ENCODE data around the gene FAM171A1.
A peak's percentile ranks its signal among the peaks of the same experiment; 100 is the strongest.

FAM171A1 gene

DNA sequence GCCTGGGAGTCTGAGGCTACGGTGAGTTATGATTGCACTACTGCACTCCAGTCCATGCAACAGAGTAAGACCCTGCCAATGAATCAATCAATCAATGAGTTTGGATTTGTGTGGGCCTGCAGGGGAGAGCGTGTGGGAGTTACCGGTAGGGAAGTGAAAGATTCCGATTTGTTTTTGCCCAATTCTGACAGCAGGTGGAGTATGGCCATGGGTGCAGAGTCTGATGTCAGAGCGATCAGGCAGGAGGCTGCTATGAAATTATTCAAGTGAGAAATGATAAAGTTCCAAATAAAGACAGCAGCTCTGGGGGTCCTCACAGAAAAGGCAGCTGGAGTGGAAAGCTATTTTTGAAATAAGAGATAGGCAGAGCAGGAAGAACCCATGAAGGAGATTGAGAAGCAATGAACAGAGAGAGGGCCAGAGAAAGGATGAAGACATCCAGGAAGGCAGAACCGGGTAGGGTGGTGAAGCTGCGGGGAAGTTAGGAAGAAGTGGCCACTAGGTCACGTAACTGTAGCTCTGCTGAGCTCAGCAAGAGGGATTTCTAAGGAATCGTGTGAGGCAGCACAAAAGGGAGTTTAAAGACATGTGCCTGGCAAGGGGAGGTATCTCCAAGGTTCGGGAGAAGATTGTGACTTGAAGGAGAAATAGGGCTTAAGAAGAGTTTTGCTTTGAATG lies 108.9 kb downstream of the FAM171A1 start:
- peaks cover 17% of the 10 kb centered on the region for H3K4me1 ChIP-seq (ENCODE audit: control insufficient read depth, insufficient read depth, low read length)
- H3K9me3 ChIP-seq (ENCODE audit: control insufficient read depth, low read length) = no peaks in the 10 kb centered on the region
- no peaks in the 10 kb centered on the region for H3K27me3 ChIP-seq (ENCODE audit: control insufficient read depth, insufficient read depth, low read length)
- no peak overlapping the region for H3K9ac ChIP-seq (ENCODE audit: low read length)
- no peaks in the 10 kb centered on the region for H3K36me3 ChIP-seq (ENCODE audit: control insufficient read depth, insufficient read depth, low read length)
- no peak overlapping the region for H3K4me3 ChIP-seq (ENCODE audit: low read length)

DNA sequence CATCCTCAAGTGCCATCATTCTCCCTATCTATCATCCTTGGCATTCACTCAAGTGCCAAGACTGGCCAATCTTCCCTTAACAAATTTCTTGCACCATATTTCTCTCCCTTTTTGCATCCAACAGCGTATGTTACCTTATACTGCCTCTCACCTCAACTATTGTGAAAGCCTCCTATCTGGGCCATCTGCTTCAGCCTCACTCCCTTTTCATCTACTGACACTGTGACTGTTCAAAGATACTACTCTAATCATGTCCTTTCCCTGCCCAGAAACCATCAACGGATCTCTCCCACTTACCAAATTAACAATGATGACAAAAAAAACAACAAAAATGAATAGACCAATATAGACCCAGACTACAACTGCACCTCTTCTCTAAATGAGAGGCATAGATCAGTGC lies 112.0 kb downstream of the FAM171A1 start:
- Histone ChIP-seq H3K9ac (ENCODE audit: low read length) (no peak overlapping the region), H3K27me3 (ENCODE audit: control insufficient read depth, insufficient read depth, low read length) (no peaks in the 10 kb centered on the region), H3K36me3 (ENCODE audit: control insufficient read depth, insufficient read depth, low read length) (no peaks in the 10 kb centered on the region), H3K4me1 (ENCODE audit: control insufficient read depth, insufficient read depth, low read length) (peaks cover 10% of the 10 kb centered on the region), H3K4me3 (ENCODE audit: low read length) (no peak overlapping the region), H3K9me3 (ENCODE audit: control insufficient read depth, low read length) (no peaks in the 10 kb centered on the region)

GRCh38 chr10:15258255-15258654 lies 112.8 kb downstream of the FAM171A1 start:
- no peak overlapping the region for H3K9ac ChIP-seq (ENCODE audit: low read length)

DNA sequence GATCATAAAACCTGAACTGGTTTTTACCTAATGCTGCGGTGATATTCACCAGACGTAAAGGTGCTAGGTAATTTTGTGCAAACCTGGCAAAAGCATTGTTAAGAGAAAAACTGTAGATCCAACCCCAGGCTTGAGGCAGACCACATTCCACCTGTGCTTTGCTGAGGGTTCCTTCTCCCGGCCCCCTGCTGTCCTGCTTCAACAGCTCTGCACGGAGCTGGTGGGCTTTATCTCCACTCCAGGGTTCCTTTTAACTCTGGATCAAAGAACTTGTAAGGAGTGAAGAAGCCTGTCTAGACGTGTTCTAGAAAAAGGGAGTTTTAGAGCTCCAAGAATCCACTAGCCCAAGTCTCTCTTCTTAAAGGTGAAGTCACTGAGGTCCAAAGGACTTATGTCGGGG lies 115.1 kb downstream of the FAM171A1 start:
- Histone ChIP-seq H3K4me1 (ENCODE audit: control insufficient read depth, insufficient read depth, low read length) (peaks cover 8% of the 10 kb centered on the region), H3K4me3 (ENCODE audit: low read length) (no peak overlapping the region), H3K9ac (ENCODE audit: low read length) (no peak overlapping the region), H3K36me3 (ENCODE audit: control insufficient read depth, insufficient read depth, low read length) (no peaks in the 10 kb centered on the region), H3K9me3 (ENCODE audit: control insufficient read depth, low read length) (no peaks in the 10 kb centered on the region), H3K27me3 (ENCODE audit: control insufficient read depth, insufficient read depth, low read length) (no peaks in the 10 kb centered on the region)

More at GRCh38 chr10:15258255-15258654, 112.8 kb downstream of the FAM171A1 start:
- Histone ChIP-seq H3K27me3 (ENCODE audit: control insufficient read depth, insufficient read depth, low read length) (no peaks in the 10 kb centered on the region), H3K4me3 (ENCODE audit: low read length) (no peak overlapping the region), H3K4me1 (ENCODE audit: control insufficient read depth, insufficient read depth, low read length) (peaks cover 14% of the 10 kb centered on the region), H3K36me3 (ENCODE audit: control insufficient read depth, insufficient read depth, low read length) (no peaks in the 10 kb centered on the region), H3K9me3 (ENCODE audit: control insufficient read depth, low read length) (no peaks in the 10 kb centered on the region)

GRCh38 chr10:15254808-15255648 lies 116.1 kb downstream of the FAM171A1 start:
- no peaks in the 10 kb centered on the region for H3K36me3 ChIP-seq (ENCODE audit: control insufficient read depth, insufficient read depth, low read length)
- no peaks in the 10 kb centered on the region for H3K27me3 ChIP-seq (ENCODE audit: control insufficient read depth, insufficient read depth, low read length)
- no peaks in the 10 kb centered on the region for H3K9me3 ChIP-seq (ENCODE audit: control insufficient read depth, low read length)
- H3K9ac ChIP-seq (ENCODE audit: low read length) = peak overlapping the region; percentile 74
- peak overlapping the region; percentile 84 for H3K4me3 ChIP-seq (ENCODE audit: low read length)
- peaks cover 8% of the 10 kb centered on the region for H3K4me1 ChIP-seq (ENCODE audit: control insufficient read depth, insufficient read depth, low read length)

DNA sequence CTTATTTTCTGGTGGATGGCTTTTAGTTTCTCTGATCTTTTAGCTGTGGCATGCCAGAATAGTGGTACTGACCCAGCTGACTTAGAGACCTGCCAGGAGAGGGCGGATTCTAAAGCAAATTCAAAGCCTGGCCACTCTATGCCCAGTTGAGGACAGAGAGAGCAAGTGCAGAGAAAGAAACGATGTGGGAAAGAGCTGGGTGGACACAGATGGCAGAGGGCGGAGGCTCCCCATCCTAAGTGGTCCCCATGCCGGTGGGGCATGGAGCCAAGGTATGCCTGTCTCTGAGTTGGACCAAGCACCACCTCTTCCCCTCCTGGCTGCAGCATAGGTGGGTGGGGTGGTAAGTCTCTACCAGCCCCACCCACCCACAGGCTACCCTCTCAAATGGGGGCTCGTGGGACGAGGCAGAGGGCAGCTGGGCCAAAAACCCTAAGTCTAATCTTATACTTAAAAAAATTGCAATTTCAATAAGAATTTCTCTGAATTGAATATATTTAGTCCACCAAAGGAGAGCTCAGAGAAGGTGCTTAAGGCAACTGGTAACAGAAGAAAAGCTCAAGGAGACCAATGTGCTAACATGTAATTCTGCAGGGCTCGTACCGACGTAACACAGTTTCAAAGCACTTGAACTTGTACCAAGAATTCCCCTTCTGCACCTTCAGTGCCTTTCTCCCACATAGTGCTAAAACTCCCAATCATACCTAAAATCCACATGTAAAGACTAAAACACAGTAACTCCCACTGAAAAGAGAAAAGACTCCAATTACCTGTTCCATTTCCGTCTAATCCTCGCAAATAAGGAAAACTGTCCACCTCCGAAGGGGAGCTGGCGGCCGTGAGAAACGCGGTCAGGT lies 116.9 kb downstream of the FAM171A1 start:
- no peaks in the 10 kb centered on the region for H3K9me3 ChIP-seq (ENCODE audit: control insufficient read depth, low read length)
- peaks cover 8% of the 10 kb centered on the region for H3K4me1 ChIP-seq (ENCODE audit: control insufficient read depth, insufficient read depth, low read length)
- H3K27me3 ChIP-seq (ENCODE audit: control insufficient read depth, insufficient read depth, low read length) = no peaks in the 10 kb centered on the region
- H3K4me3 ChIP-seq (ENCODE audit: low read length) = peak overlapping the region; percentile 84
- no peaks in the 10 kb centered on the region for H3K36me3 ChIP-seq (ENCODE audit: control insufficient read depth, insufficient read depth, low read length)
- peak overlapping the region; percentile 74 for H3K9ac ChIP-seq (ENCODE audit: low read length)

DNA sequence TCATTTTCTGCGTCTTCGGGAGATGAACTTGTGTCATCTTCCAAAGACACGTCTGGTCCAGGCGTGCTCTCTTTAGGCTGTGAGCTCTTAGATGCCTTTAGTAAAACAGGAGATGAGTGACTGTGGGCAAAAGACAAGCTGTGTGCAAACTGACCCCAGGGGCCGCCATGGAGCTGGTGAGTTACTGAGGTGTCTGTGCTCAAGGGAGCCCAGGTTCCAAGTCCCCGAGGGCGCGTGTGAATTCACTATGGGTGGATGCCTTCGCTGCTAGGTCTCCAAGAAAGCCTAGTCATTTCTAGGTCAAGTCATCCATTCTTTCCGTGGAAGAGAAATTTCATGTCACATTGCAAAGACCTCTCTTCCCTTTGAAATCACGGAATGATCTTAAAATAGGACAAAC lies 118.7 kb downstream of the FAM171A1 start:
- peaks cover 8% of the 10 kb centered on the region for H3K4me1 ChIP-seq (ENCODE audit: control insufficient read depth, insufficient read depth, low read length)
- H3K36me3 ChIP-seq (ENCODE audit: control insufficient read depth, insufficient read depth, low read length) = no peaks in the 10 kb centered on the region
- H3K9me3 ChIP-seq (ENCODE audit: control insufficient read depth, low read length) = no peaks in the 10 kb centered on the region
- H3K4me3 ChIP-seq (ENCODE audit: low read length) = no peak overlapping the region
- no peaks in the 10 kb centered on the region for H3K27me3 ChIP-seq (ENCODE audit: control insufficient read depth, insufficient read depth, low read length)
- H3K9ac ChIP-seq (ENCODE audit: low read length) = no peak overlapping the region

- no peak overlapping the region for H3K9ac ChIP-seq (ENCODE audit: low read length)
- peaks cover 8% of the 10 kb centered on the region for H3K4me1 ChIP-seq (ENCODE audit: control insufficient read depth, insufficient read depth, low read length)
- no peaks in the 10 kb centered on the region for H3K27me3 ChIP-seq (ENCODE audit: control insufficient read depth, insufficient read depth, low read length)
- no peaks in the 10 kb centered on the region for H3K36me3 ChIP-seq (ENCODE audit: control insufficient read depth, insufficient read depth, low read length)
- H3K4me3 ChIP-seq (ENCODE audit: low read length) = no peak overlapping the region
- no peaks in the 10 kb centered on the region for H3K9me3 ChIP-seq (ENCODE audit: control insufficient read depth, low read length)
Measured at GRCh38 chr10:15251791-15252380, 119.2 kb downstream of the FAM171A1 start.

DNA sequence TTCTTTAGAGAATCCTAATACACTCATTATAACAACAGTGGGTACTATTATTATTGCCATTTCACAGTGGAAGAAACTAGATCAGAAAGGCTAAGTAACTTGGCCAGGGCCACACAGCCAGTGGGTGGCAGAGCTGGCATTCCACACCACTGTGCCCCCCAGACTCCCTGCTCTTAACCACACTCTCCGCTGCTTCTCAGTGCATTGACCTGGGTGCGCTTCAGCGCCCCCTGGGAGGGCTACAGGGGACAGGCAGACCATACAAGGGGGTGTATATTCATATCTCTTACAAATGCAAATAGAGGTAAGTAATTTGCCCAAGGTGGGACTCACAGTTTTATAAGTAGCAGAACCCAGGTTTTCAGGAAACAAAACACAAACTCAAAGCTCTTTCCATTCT lies 125.6 kb downstream of the FAM171A1 start:
- no peaks in the 10 kb centered on the region for H3K4me1 ChIP-seq (ENCODE audit: control insufficient read depth, insufficient read depth, low read length)
- H3K9me3 ChIP-seq (ENCODE audit: control insufficient read depth, low read length) = no peaks in the 10 kb centered on the region
- H3K9ac ChIP-seq (ENCODE audit: low read length) = no peak overlapping the region
- H3K27me3 ChIP-seq (ENCODE audit: control insufficient read depth, insufficient read depth, low read length) = no peaks in the 10 kb centered on the region
- no peaks in the 10 kb centered on the region for H3K36me3 ChIP-seq (ENCODE audit: control insufficient read depth, insufficient read depth, low read length)
- H3K4me3 ChIP-seq (ENCODE audit: low read length) = no peak overlapping the region

- Histone ChIP-seq H3K36me3 (ENCODE audit: control insufficient read depth, insufficient read depth, low read length) (no peaks in the 10 kb centered on the region), H3K4me3 (ENCODE audit: low read length) (no peak overlapping the region), H3K4me1 (ENCODE audit: control insufficient read depth, insufficient read depth, low read length) (no peaks in the 10 kb centered on the region), H3K27me3 (ENCODE audit: control insufficient read depth, insufficient read depth, low read length) (no peaks in the 10 kb centered on the region), H3K9me3 (ENCODE audit: control insufficient read depth, low read length) (no peaks in the 10 kb centered on the region), H3K9ac (ENCODE audit: low read length) (no peak overlapping the region)
Measured at GRCh38 chr10:15244635-15245197, 126.4 kb downstream of the FAM171A1 start.

GRCh38 chr10:15242261-15242840 lies 128.7 kb downstream of the FAM171A1 start:
- Histone ChIP-seq H3K4me1 (ENCODE audit: control insufficient read depth, insufficient read depth, low read length) (no peaks in the 10 kb centered on the region), H3K36me3 (ENCODE audit: control insufficient read depth, insufficient read depth, low read length) (no peaks in the 10 kb centered on the region), H3K27me3 (ENCODE audit: control insufficient read depth, insufficient read depth, low read length) (no peaks in the 10 kb centered on the region), H3K9me3 (ENCODE audit: control insufficient read depth, low read length) (no peaks in the 10 kb centered on the region), H3K4me3 (ENCODE audit: low read length) (no peak overlapping the region), H3K9ac (ENCODE audit: low read length) (no peak overlapping the region)

All from mucosa of stomach (tissue), 1 donor.